ENCODE data around the gene VAC14.

- no peak for TF ChIP-seq CTCF (IDR thresholded peaks at IDR 0.05; ENCODE audit: low read length)
- no peak for TF ChIP-seq EZH2 (IDR thresholded peaks at IDR 0.05; ENCODE audit: borderline replicate concordance, low read length)
Measured at GRCh38 chr16:70660672-70661350, 140.1 kb downstream of the VAC14 start.

Measured in OCI-LY1 (cell line).